GM18526 (cell line): ENCODE data around the gene DIP2A.

Experiments used
- POLR2A ChIP-seq: IDR thresholded peaks from 3 replicates; pipeline ENCODE4 v1.6.1; 2011; ENCODE audit not compliant: insufficient read length; ENCODE audit errors: extremely low read depth

Gene DIP2A

DNA sequence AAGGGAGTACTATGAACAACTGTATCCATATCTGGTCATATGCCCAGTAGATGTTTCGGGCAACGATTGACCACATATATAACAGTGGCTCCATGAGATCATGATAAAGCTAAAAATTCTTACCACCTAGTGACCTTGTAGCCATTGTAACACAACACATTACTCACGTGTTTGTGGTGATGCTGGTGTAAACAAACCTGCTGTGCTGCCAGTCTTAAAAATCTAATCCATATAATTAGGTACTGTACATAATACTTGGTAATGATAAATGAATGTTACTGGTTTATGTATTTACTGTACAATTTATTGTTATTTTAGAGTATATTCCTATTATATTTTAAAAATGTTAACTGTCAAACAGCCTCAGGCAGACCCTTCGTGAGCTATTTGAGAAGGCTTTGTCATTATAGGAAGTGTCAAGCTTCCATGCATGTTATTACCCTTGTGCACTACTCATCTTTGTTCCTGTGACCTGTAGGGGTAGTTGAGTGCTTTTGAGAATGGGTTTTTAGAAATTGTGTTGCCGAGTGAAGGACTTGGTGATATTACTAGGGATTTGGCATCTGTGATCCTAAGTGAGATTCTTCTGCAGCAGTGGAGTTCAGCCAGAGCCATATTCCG lies 23.6 kb downstream of the DIP2A start:
- TF ChIP-seq POLR2A: no peak

DNA sequence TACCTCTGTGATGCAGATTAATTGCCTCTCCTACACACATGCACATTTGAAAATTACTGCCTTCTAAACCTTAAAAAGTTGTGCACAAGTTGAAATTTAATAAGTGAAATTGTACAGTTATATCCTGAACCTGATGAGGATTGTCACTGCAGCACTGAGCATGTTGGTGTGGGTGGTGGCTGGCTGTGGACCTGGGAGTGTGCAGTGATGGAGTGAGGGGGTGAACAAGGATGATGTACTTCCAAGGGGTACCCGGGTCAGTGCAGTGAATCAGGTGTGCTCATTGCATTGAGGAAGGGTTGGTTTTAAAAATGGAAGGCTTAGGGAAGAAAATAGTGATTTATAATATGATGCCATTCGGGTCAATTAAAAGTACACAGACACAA lies 24.1 kb downstream of the DIP2A start:
- TF ChIP-seq POLR2A: no peak

DNA sequence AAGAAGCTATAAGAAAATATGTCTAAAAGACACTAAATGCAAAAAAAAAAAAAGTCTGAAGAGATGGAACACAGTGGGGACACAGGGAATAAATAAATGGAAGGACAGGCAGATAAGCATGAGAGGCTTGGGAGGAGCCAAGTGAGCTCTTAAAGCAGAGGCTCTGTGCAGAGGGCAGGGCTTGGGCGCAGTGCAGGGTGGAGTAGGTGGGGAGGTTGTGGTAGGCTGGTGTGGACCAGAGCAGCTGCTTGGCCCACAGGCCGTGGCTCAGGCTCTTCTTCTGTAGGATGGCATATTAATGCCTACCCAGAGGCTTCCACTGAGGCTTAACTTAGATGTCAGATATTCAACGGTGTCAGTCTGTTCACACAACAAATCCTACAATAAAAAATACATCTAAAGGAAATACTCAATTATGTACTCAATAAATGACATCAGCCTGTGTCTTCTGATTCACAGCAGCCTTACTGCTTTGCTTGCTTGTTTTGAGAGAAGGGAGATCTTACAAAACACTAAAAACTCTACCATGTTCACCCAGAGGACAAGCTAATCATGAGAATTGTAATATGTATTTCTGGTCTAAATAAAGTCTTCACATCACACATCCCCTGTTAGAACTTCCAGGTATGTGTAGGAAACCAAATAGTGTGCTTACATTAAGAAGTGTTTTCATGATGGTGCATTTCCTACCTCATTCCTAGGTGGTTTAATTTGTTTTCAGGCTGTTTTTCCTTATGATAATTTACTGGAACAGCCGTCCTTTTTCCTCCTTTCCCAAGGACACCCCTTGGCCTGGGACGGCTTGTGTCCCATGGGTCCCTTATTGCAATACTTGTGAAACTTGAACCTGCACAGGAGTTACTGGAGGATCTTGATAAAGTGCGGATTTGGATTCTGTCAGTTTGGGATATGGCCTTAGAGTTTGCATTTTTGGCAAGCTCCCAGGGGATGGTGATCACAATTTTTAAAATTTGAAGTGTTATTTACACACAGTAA lies 24.9 kb downstream of the DIP2A start:
- no peak for TF ChIP-seq POLR2A

DNA sequence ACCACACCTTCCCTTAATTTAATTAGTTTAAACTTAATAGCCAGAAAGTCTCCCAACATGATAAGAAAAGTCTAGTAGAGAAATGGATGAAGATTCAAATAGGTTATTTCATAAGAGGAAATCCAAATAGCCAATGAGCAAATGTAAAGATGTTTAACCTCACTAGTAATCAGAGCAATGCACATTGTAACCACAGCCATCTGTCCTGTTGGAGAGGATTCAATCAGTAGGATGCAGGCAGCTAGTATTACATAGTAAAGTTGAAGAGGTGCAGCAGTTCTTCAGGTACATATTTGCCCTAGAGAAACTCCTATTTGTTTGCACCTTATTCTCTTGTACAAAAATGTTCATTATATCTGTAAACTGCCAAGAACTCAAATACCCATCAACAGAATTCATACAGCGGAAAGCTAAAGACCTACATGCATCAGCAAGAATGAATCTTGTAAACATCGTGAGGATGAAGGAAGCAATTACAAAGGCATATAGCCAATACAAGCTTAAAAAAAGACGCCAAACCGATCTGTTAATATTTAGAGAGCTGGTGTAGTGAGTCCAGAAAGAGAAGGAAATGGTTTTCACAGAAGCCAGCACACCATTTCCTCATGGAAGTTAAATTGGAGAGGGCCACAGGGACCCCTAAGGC lies 27.9 kb downstream of the DIP2A start:
- TF ChIP-seq POLR2A: no peak

DNA sequence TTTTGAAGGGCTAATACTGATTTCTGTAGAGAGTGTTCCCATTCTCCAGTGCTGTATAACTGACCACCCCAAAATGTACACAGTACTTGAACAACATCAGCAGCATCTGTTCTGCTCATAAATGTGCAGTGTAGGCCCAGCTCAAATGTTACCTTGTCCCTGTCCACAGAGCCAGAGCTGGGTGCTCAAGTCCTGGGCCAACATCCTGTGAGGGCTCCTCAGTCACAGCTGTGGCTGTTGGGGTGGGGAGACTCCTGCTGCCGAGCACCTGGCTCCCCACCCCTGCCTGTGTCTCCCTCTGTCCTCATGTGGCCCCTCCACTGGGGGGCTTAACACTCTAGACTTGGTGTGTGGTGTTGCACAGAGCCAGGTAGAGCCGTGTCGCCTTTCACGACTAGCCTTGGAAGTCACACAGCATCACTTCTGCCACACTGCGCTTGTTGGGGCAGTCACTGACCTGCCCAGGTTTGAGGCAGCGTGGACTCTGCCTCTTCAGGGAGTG lies 30.5 kb downstream of the DIP2A start:
- no peak for TF ChIP-seq POLR2A

DNA sequence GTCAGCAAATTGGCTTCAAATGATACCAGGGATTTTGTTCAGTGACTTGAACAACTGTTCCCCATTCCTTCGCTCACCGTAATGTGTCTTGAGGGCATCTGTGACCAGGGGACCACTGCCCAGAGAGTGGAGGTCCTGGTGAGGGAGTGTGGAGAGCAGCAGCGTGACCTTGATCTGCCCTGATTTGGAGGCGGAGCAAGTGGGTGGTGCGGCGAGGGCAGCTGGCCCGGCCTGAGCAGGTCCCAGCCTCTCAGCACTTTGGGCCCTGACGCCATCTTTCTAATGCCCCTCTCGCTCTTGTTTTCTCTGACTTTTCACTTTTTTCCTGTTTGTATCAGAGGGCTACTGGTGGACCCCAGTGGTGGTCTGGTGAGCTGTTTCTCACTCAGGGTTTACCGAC lies 31.1 kb downstream of the DIP2A start:
- TF ChIP-seq POLR2A: no peak

DNA sequence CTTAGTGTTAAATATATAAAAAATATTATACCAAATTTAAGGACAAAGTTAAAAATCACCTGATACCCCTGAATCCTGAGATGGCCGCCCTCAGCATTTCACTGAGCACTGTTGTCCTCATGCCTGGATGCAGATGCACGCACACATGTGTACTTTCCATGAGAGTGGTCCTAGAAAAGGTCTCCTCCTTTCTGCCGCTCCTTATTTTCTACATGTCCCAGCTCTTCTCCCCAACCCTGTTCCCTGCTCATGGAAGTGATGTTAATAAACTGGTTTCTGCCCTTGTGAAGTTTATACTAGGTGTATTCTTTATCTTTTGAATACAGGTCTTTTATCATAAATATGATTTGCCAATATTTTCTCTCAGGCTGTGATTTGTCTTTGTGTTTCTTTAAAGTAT lies 32.9 kb downstream of the DIP2A start:
- TF ChIP-seq POLR2A: no peak

DNA sequence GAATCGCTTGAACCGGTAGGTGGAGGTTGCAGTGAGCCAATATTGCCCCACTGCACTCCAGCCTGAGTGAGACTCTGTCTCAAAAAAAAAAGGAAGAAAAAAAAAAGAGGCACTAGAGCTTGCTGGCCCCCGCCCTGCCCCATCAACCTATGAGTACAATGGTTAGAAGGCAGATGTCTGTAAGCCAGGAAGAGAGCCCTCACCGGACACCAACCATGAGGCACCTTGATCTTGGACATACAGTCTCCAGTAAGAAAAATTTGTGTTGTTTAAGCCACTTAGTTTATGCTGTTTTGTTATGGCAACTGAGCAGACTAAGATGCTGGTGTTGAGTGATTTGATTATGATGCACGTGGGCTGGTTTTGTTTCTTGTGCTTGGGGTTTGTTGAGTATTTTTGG lies 34.2 kb downstream of the DIP2A start:
- no peak for TF ChIP-seq POLR2A

DNA sequence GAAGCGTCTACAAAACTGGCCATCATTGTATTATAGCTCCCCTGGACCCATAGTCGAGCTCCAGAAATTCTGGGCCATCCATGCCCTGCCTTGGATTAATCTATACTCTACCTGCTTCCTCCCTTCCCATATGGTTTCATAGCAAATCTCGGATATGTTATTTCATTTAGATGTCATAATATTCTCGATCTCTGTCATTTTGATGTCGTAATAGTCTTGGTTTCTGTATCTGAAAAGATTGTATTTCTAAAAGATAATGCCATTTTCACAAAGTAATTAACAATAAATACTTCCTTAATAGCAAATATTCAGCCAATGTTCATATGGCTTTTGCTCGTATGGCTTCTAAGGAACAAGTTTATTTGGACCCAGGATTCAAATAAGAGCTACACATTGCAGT lies 35.1 kb downstream of the DIP2A start:
- TF ChIP-seq POLR2A: no peak

DNA sequence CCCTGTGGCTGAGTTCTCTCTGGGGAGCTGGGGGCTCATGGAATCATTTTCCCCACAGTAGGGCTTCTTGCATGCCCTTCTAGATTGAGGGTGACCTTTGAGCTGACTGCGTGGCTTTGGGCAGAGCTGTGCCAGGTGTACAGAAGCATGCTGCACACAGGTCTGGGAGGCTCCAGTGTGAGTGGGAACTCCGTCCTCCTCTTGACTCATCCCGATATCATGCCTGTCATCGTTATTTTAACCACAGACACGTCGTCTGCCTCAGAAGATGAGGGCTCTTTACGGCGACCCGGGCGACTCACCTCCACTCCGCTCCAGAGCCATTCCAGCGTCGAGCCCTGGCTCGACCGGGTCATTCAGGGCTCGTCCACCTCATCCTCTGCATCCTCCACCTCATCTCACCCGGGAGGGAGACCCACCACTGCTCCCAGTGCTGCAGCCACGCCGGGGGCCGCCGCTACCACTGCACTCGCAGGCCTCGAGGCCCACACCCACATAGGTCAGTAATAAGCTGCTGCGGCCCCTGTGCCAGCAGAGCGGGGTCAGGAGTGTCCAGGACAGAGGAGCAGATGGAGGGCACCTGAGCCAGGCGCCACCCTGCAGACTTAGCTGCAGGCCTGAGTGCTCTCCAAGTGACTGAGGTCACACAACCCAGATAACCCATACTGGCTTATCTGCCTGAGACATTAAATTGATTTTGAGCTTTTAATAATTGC lies 39.8 kb downstream of the DIP2A start:
- TF ChIP-seq POLR2A: no peak

DNA sequence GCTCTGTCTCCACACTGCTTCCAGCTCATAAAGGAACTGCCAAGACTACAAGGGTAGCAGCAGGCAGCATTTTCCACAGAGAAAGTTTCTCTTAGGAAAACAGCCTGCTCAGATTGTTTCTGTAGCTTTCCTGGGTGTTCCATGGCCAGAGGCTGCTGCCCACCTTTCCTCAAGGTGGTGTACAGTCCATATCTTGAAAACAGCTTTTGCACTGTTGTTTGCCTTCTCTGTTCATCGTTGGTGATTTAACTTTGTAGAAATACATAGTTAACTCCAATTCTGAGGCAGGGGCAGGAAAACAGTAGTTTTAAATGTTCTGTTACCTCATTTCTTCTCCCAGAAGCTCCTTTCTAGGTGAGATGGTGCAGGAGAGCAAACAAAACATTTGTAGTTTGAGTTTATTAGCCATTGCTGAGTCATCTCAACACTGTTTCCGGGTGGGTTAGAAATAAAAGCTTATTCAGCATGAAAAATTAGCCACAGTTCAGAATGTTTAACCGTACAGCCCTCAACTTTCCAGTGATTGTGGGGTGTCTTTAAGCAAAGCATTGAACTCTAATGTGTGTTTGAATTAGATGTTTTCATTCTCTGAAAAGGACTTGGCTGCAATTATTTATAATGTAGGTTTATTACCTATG lies 41.7 kb downstream of the DIP2A start:
- no peak for TF ChIP-seq POLR2A

DNA sequence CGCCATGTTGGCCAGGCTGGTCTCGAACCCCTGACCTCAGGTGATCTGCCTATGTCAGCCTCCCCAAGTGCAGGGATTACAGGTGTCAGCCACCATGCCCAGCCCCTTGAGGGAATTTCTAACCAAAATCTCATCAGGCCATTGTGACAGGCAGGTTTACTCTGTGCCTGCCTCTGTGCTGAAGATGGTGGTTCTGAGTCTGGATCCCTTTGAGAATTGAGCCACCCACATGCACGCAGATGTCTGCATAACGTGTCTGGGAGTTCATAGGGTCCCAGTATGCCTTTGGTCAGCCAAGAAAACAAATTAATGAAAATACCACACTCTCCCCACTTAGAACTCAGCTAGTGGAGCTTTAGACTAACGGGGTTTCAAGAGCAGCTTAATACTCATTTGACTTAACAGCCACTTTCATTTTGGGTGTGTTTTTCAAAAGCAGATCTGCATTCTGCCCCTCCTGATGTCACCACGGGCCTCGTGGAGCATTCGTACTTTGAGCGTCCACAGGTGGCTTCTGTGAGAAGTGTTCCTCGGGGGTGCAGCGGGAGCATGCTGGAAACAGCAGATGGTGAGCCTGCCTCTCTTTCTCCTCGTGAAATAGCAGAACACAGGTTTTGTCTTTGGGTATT lies 45.3 kb downstream of the DIP2A start:
- TF ChIP-seq POLR2A: no peak

DNA sequence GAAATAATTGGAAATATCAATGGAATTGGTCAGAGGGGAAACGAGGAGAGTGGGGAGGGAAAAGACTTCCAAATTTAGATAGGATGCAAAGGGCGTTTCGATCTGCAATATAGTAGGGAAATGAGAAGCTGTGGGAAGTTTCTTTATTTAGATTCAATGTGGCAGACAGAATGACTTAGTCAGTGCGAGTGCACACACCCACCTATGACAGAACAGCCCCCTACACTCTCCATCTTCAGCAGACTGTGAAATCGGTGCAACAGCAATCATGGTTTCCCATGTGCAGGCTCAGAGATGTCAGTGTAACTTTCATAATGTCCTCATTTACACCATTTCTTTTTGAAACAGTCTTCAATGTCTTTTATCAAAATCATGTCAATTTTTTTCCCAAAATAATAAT lies 46.0 kb downstream of the DIP2A start:
- no peak for TF ChIP-seq POLR2A

DNA sequence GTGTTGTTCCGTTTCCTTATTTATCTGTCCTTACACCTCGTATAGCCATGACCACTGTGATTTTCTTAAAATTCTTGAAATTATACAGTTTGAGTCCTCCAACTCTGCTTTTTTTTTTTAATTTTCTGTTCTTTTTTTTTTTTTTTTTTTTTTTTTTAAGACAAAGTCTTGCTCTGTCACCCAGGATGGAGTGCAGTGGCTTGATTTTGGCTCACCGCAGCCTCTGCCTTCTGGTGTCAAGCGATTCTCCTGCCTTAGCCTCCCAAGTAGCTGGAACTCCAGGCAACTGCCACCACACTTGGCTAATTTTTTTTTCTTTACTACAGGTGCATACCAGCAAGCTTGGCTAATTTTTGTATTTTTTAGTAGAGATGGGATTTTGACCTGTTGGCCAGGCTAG lies 48.9 kb downstream of the DIP2A start:
- TF ChIP-seq POLR2A: no peak

DNA sequence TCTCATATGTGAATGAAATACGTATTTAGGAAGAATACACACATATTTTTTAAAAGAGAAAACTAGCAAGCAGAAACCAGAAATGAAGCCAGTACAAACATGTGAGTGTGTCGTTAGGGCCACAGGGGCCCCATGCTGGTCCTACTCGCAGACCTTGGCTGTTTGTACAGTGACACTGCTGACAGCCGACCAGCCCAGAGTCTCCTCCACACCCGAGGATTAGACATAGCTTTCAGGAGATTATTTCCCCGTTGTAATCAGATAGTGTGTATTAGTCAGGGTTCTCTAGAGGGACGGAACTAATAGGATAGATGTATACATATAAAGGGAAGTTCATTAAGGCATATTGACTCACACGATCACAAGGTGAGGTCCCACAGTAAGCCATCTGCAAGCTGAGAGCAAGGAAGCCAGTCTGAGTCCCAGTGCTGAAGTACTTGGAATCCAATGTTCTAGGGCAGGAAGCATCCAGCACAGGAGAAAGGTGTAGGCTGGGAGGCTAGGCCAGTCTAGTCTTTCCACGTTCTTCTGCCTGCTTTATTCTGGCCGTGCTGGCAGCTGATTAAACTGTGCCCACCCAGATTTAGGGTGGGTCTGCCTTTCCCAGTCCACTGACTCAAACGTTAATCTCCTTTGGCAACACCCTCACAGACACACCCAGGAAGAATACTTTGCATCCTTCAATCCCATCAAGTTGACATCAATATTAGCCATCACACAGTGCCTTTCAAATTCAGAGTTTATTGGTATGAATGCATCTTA lies 51.2 kb downstream of the DIP2A start:
- TF ChIP-seq POLR2A: no peak
